ENCODE results near the gene TBC1D10A. TPM values are rescaled to one million over a fixed set of nuclear protein-coding genes. Genes with fewer than 3 reads are reported as not detected.

TBC1D10A gene
- total and polyA plus RNA-seq, 8 donors: 4.0 to 19.4 (median 7.6) TPM

DNA sequence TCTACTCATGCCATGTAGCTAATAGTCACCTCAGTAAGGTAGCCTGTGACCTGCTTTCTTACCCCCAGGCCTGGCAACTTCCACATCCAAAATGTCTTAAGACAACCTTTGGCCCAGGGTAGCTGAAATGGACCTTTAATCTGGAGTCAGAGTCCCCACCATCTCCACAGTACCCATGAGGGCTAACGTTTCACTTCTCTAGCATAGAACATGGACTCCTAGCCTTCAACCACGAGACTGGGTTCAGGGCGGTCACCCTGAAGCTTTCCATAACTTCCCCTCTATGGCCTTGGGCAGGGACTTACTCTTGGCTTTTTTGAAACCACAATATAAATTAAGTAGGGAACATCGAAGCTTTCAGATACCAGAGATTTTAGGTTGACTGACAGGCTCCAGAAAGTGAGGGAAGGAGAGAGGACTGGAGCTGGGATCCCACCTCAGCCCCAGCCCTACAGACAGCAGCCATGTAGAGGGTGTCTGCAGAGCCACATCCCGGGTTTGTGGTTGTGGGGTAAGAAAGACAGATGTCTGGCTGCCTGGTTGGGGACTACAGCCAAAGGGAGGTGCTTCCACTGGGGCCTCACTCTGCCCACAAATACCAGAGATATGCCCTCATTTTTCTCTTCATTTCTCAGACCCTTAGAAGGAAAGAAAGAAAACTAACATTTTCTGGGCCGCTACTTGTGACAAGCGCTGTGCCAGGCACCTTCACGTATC is 2.6 kb downstream of the TBC1D10A start:
- no peak for DNase-seq
- no peak overlapping the region for H3K27ac ChIP-seq
- ATAC-seq: no peak
- peaks cover 0 to 31% (median 18%) of the 10 kb centered on the region in 3 donors for H3K4me1 ChIP-seq
- H3K4me3 ChIP-seq: peak overlapping the region in 2 of 4 donors; percentile 89 to 95
- intact Hi-C loops (cut with DNase I): no loop called here
- no peaks in the 10 kb centered on the region for H3K27me3 ChIP-seq
- no peak for FAIRE-seq
- no peaks in the 10 kb centered on the region for H3K9me3 ChIP-seq
- TF ChIP-seq, protein P1, sequence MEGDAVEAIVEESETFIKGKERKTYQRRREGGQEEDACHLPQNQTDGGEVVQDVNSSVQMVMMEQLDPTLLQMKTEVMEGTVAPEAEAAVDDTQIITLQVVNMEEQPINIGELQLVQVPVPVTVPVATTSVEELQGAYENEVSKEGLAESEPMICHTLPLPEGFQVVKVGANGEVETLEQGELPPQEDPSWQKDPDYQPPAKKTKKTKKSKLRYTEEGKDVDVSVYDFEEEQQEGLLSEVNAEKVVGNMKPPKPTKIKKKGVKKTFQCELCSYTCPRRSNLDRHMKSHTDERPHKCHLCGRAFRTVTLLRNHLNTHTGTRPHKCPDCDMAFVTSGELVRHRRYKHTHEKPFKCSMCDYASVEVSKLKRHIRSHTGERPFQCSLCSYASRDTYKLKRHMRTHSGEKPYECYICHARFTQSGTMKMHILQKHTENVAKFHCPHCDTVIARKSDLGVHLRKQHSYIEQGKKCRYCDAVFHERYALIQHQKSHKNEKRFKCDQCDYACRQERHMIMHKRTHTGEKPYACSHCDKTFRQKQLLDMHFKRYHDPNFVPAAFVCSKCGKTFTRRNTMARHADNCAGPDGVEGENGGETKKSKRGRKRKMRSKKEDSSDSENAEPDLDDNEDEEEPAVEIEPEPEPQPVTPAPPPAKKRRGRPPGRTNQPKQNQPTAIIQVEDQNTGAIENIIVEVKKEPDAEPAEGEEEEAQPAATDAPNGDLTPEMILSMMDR (IDR thresholded peaks at IDR 0.05): no peak
- 44 to 52% methylated on average over 8 of the region's 8 CpGs for WGBS, 2 donors
- H3K36me3 ChIP-seq: no peaks in the 10 kb centered on the region

DNA sequence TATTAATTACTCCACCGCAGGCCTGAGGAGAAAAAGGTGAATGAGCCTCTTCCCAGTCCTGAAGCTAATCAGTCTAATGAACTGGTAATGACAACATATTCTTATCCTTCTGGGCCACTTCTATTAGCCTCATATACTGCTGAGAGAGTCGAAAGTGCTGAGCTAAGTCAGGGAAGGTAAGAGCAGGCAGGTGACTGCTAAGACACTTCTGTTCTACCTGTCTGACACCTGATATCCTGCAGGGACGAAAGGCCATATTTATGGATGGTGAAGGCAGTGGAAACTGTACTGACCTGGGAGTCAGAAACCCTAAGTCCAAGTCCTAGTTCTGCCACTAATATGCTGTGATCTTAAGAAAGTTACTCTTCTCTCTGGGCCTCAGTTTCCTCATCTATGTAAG is 3.5 kb downstream of the TBC1D10A start:
- WGBS, 2 donors: 88% methylated on average over 3 of the region's 3 CpGs
- Histone ChIP-seq H3K27ac (no peak overlapping the region), H3K9me3 (no peaks in the 10 kb centered on the region), H3K36me3 (no peaks in the 10 kb centered on the region), H3K4me1 (peaks cover 0 to 31% (median 18%) of the 10 kb centered on the region in 3 donors), H3K27me3 (no peaks in the 10 kb centered on the region), H3K4me3 (no peak overlapping the region)
- TF ChIP-seq, protein P1 (IDR thresholded peaks at IDR 0.05): no peak
- no peak for ATAC-seq
- FAIRE-seq: no peak
- DNase-seq: no peak
- intact Hi-C loops (cut with DNase I): no loop called here

DNA sequence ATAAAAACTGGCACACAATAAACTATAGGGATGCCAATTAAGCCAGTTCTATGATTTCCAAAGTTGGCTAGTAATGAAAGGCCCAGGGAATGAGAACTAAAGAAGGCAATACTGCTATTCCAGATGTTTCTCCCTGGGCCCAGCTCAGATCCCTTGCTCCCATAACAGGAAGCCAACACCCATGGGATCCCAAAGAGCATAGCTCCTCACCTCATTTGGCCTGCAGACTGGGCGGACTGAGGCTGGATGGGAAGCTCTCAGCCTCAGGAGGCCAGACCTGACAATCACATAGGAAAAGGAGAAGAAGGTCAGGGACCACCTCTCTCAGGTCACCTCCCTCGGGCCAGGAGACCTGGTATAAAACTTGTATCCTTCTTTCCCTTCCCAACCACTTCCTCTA is 5.3 kb downstream of the TBC1D10A start:
- H3K4me1 ChIP-seq: peaks cover 0 to 24% (median 7%) of the 10 kb centered on the region in 3 donors
- H3K27me3 ChIP-seq: no peaks in the 10 kb centered on the region
- FAIRE-seq (no peak), DNase-seq (no peak), ATAC-seq (no peak)
- intact Hi-C loops (cut with DNase I): no loop called here
- H3K9me3 ChIP-seq: no peaks in the 10 kb centered on the region
- H3K27ac ChIP-seq: no peak overlapping the region
- H3K4me3 ChIP-seq: no peak overlapping the region
- TF ChIP-seq, protein P1 (IDR thresholded peaks at IDR 0.05): no peak
- no peaks in the 10 kb centered on the region for H3K36me3 ChIP-seq
- WGBS, 2 donors: 85 to 92% methylated on average over 2 of the region's 2 CpGs

DNA sequence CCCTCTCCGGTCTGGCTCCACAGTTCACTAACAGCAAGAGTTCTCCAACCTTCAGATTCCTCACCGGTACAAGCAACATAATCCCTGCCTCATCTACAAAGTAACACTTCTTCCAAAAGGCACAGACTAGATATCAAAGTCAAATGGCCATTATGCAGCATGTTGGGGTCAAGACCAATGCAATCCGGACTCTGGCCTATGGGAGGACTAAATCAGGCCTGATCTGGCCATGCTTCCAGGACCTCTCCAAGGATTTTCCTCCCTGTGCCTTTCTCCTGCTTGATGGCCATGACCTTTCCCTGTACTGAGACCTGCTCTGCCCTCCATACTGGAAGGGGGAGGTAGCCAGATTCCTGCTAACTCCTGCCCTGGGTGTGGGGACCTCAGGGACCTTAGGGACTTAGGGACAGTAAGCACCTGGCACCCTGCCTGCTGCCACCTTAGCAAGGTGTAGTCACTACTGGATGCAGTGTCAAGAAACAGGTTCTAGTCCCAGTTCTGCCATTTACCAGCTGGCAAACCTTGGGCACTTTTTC is 6.7 kb downstream of the TBC1D10A start:
- FAIRE-seq: no peak
- H3K27ac ChIP-seq: no peak overlapping the region
- intact Hi-C loops (cut with DNase I): no loop called here

More for the DNA sequence above, 6.7 kb downstream of the TBC1D10A start:
- WGBS, 2 donors: 94 to 100% methylated on average over 3 of the region's 3 CpGs
- ATAC-seq (no peak), DNase-seq (no peak)
- Histone ChIP-seq H3K4me3 (no peak overlapping the region), H3K36me3 (no peaks in the 10 kb centered on the region), H3K27me3 (no peaks in the 10 kb centered on the region), H3K9me3 (no peaks in the 10 kb centered on the region), H3K4me1 (peaks cover 0 to 17% (median 7%) of the 10 kb centered on the region in 3 donors)
- TF ChIP-seq, protein P1 (IDR thresholded peaks at IDR 0.05): no peak

Data from pancreas (tissue), 10 donors.